Astrocyte (in vitro differentiated cells and primary cell): ENCODE results near the gene RGS1. TPM values are rescaled to one million over a fixed set of nuclear protein-coding genes. Genes with fewer than 3 reads are reported as not detected.
A peak's percentile ranks its signal among the peaks of the same experiment; 100 is the strongest.

Source experiments
- DNase-seq: peaks from one replicate; pipeline ENCODE4 v3.0.0-alpha.2; 2010; ENCODE audit warnings: low read depth
- FAIRE-seq: peaks from 2 replicates; lab custom pipeline; 2011; peaks lifted over from hg19 to GRCh38; lab: Jason Lieb, UNC
- H2AFZ ChIP-seq: 2 replicates; pipeline ENCODE4 v1.6.0; 2012; ENCODE audit warnings: low read depth, low read length, inconsistent platforms
- H3K27ac ChIP-seq: 2 replicates; pipeline ENCODE4 v1.5.1; 2011; ENCODE audit warnings: low read depth, low read length, inconsistent platforms
- H3K27me3 ChIP-seq: 2 replicates; pipeline ENCODE4 v1.6.0; 2011; ENCODE audit warnings: low read length, inconsistent platforms; ENCODE audit not compliant: insufficient read depth
- H3K36me3 ChIP-seq: 2 replicates; pipeline ENCODE4 v1.5.1; 2011; ENCODE audit warnings: low read length, inconsistent platforms; ENCODE audit not compliant: insufficient read depth
- H3K4me1 ChIP-seq: 2 replicates; pipeline ENCODE4 v1.5.1; 2011; ENCODE audit warnings: low read length, inconsistent platforms; ENCODE audit not compliant: insufficient read depth
- H3K4me2 ChIP-seq: 2 replicates; pipeline ENCODE4 v1.6.0; 2012; ENCODE audit warnings: low read length, inconsistent platforms
- H3K4me3 ChIP-seq: 2 replicates; pipeline ENCODE4 v1.5.1; 2011; ENCODE audit warnings: low read depth, mild to moderate bottlenecking, low read length, inconsistent platforms; ENCODE audit not compliant: insufficient read depth
- H3K79me2 ChIP-seq: 2 replicates; pipeline ENCODE4 v1.6.0; 2012; ENCODE audit warnings: mild to moderate bottlenecking, low read length, inconsistent platforms; ENCODE audit not compliant: insufficient read depth
- H3K9ac ChIP-seq: 2 replicates; pipeline ENCODE4 v1.6.0; 2012; ENCODE audit warnings: mild to moderate bottlenecking, low read length, inconsistent platforms
- H3K9me3 ChIP-seq: 2 replicates; pipeline ENCODE4 v1.5.1; 2012; ENCODE audit warnings: low read depth, mild to moderate bottlenecking, low read length, inconsistent platforms; ENCODE audit not compliant: insufficient read depth
- H4K20me1 ChIP-seq: 2 replicates; pipeline ENCODE4 v1.6.0; 2012; ENCODE audit warnings: low read length, inconsistent platforms; ENCODE audit not compliant: insufficient read depth
- H3K27ac Mint-ChIP-seq: one replicate; pipeline ENCODE4 v1.8.0; 2021; ENCODE audit warnings: mild to moderate bottlenecking, mixed read lengths; ENCODE audit not compliant: unreplicated experiment
- H3K27me3 Mint-ChIP-seq: one replicate; pipeline ENCODE4 v1.8.0; 2021; ENCODE audit warnings: low read depth, mixed read lengths; ENCODE audit not compliant: unreplicated experiment
- H3K36me3 Mint-ChIP-seq: one replicate; pipeline ENCODE4 v1.8.0; 2021; ENCODE audit warnings: low read depth, mixed read lengths; ENCODE audit not compliant: unreplicated experiment
- H3K4me1 Mint-ChIP-seq: one replicate; pipeline ENCODE4 v1.8.0; 2021; ENCODE audit warnings: low read depth, mixed read lengths; ENCODE audit not compliant: unreplicated experiment
- H3K4me3 Mint-ChIP-seq: one replicate; pipeline ENCODE4 v1.8.0; 2021; ENCODE audit warnings: mild to moderate bottlenecking, moderate library complexity, mixed read lengths; ENCODE audit not compliant: unreplicated experiment
- H3K9me3 Mint-ChIP-seq: one replicate; pipeline ENCODE4 v1.8.0; 2021; ENCODE audit warnings: mild to moderate bottlenecking, mixed read lengths; ENCODE audit not compliant: unreplicated experiment
- CTCF ChIP-seq: IDR thresholded peaks from 2 replicates; pipeline ENCODE4 v1.5.1; 2011; ENCODE audit warnings: low read depth, mild to moderate bottlenecking, inconsistent platforms, low read length, moderate library complexity; ENCODE audit not compliant: insufficient read depth
- EZH2 ChIP-seq: IDR thresholded peaks from 2 replicates; pipeline ENCODE4 v1.6.1; 2012; ENCODE audit warnings: mild to moderate bottlenecking, low read length, inconsistent platforms; ENCODE audit not compliant: insufficient read depth
- total RNA-seq: library from RNA; stranded (reverse); gene quantifications from 2 replicates; pipeline ENCODE4 v1.2.1, GENCODE V29; 2021

Gene RGS1
- total RNA-seq, 1 donor from 2014 or later: not detected

GRCh38 chr1:192577145-192578140 lies 1.9 kb downstream of the RGS1 start:
- Histone ChIP-seq H3K79me2 (no peaks in the 10 kb centered on the region), H3K9ac (no peak overlapping the region), H3K36me3 (no peaks in the 10 kb centered on the region), H3K27me3 (no peaks in the 10 kb centered on the region), H3K4me3 (no peak overlapping the region), H3K4me2 (no peak overlapping the region), H4K20me1 (no peaks in the 10 kb centered on the region), H3K27ac (no peak overlapping the region), H3K9me3 (no peaks in the 10 kb centered on the region), H2AFZ (no peak overlapping the region), H3K4me1 (peaks cover 4% of the 10 kb centered on the region)
- Mint-ChIP-seq H3K27ac (no peak overlapping the region), H3K36me3 (no peaks in the 10 kb centered on the region), H3K27me3 (no peaks in the 10 kb centered on the region), H3K4me3 (no peak overlapping the region), H3K9me3 (no peaks in the 10 kb centered on the region), H3K4me1 (peaks cover 20% of the 10 kb centered on the region)
- DNase-seq (no peak), FAIRE-seq (no peak)
- no peak for TF ChIP-seq CTCF
- no peak for TF ChIP-seq EZH2

DNA sequence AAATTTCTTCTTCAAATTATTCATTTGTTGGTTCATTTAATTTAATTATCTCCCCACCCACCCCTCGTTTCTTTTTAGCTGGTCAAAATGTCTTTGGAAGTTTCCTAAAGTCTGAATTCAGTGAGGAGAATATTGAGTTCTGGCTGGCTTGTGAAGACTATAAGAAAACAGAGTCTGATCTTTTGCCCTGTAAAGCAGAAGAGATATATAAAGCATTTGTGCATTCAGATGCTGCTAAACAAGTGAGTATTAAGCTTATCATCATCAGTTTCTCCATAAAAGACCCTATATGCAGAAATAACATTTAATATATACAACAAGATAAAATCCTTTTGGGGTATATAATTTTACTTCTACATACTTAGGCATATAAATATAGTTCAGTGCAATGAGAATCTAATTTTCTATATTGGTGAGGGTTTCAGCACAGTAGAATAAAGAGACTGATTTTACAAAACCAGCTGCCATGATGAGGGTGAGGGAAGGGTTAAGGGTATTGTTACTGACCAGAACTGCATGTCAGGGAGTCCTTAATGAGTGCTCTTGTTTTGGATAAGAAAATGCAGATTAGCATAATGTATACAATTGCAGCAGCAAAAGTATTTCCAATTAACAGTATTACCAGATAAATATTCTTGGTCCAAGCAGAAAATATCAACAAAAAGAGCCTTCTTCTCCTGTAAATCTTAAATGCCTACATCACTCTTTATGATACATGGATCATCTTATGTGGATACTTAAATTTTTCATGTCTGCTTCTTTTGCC lies 2.8 kb downstream of the RGS1 start:
- Histone ChIP-seq H3K27ac (no peak overlapping the region), H3K9me3 (no peaks in the 10 kb centered on the region), H3K36me3 (no peaks in the 10 kb centered on the region), H3K4me1 (peaks cover 4% of the 10 kb centered on the region), H3K27me3 (no peaks in the 10 kb centered on the region), H3K4me3 (no peak overlapping the region), H3K9ac (no peak overlapping the region), H3K79me2 (no peaks in the 10 kb centered on the region), H4K20me1 (no peaks in the 10 kb centered on the region), H2AFZ (no peak overlapping the region), H3K4me2 (no peak overlapping the region)
- peaks cover 20% of the 10 kb centered on the region for H3K4me1 Mint-ChIP-seq
- DNase-seq (no peak), FAIRE-seq (peak; percentile 13)
- no peaks in the 10 kb centered on the region for H3K36me3 Mint-ChIP-seq
- TF ChIP-seq EZH2 (no peak), CTCF (no peak)
- H3K27me3 Mint-ChIP-seq: no peaks in the 10 kb centered on the region
- H3K9me3 Mint-ChIP-seq: no peaks in the 10 kb centered on the region
- no peak overlapping the region for H3K27ac Mint-ChIP-seq
- H3K4me3 Mint-ChIP-seq: no peak overlapping the region
